Hepatic stellate cell (primary cell): Measurements from ENCODE around the gene RDM1.

ENCODE experiments used
- DNase-seq: peaks from one replicate; pipeline ENCODE4 v3.0.0; 2011; ENCODE audit warnings: low spot score

Gene RDM1

DNA sequence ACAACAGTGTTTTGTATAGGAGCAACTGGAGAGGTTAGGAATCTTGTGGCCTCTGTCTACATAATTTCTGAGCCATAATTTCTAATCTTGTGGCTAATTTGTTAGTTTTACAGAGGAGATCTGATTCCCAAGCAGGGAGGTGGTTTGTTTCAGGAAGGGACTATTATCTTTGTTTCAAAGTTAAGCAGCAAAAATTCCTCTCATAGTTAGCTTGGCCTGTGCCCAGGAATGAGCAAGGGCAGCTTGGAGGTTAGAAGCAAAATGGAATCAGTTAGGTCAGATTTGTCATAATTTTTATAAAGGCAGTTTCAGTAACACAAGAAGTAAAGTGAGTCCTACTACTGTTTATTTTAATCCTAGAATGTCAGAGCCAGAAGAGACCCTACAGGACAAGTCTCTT, 2.0 kb upstream of the RDM1 start:
- no peak for DNase-seq

DNA sequence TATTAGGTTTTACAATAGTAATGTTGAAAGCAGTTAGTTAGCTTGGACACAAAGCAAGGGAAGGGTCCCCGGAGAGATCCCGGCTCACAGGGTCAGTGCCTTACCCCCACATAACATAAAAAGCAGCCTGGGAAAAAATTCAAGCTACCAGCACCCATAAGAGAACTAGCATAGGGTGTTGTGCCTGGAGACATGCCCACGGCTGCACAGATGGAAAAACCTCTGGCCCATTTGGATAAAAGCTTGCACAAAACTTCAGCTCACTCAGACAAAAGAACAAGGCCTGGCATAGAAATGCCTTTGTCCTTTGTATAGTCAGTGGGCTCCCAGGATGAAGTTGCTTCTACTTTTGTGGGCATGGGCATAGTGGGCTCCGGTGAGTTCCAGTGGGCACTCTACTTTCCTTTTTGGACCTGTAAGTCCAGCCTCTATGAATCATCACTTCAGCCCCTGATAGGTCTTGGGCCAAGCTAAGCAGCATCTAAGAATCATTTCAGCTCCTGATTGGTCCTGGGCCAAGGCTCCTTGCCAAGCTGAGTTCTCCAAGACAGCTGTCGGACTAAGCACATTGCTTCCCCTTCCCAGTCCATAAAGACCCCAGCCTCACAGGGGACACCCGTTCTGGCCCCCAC, 1.3 kb upstream of the RDM1 start:
- DNase-seq = peak; percentile 19

- no peak for DNase-seq
Measured at GRCh38 chr17:35927714-35928113, 2.9 kb downstream of the RDM1 start.

- no peak for DNase-seq
Measured at GRCh38 chr17:35923609-35924114, 6.9 kb downstream of the RDM1 start.

GRCh38 chr17:35920229-35920628, 10.3 kb downstream of the RDM1 start:
- no peak for DNase-seq

- no peak for DNase-seq
Measured at GRCh38 chr17:35918665-35919064, 11.9 kb downstream of the RDM1 start.

GRCh38 chr17:35917519-35918213, 12.9 kb downstream of the RDM1 start:
- DNase-seq = no peak

- no peak for DNase-seq
Measured at GRCh38 chr17:35915153-35915964, 15.2 kb downstream of the RDM1 start.

DNA sequence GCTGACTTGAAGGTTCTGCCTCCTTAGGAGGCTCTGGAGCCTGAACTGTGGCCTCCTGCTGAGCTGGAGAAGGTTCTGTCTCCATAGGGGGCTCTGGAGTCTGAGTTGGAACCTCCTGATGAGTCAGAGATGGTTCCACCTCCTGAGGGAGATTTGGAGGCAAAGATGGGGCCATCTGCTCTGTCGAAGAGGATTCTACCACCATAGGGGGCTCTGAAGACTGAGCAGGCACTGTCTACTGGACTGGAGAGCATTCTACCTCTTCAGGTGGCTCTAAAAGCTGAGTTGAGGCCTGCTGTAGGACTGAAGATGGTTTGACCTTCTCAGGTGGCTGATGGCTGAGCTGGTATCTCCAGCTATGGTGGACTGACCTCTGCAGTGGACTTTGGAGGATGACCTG, 16.2 kb downstream of the RDM1 start:
- DNase-seq = no peak

DNA sequence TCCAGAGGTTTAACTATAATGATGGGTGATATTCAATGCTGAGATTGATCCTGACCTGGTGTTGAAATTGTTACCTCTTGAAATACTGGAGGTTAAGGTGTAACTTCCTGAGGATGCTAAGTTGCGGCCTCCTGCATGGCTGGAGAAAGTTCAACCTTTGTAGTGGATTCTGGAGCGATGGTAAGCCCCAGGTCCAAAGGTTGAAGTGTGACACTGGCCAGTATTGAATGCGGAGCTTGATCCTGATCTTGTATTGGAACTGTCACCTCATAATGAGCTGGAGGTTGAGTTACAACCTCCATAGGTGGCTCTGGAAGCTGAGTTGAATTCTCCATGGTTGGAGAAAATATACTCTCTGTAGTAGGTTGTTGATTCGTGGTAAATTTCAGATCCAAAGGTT, 17.0 kb downstream of the RDM1 start:
- no peak for DNase-seq

DNA sequence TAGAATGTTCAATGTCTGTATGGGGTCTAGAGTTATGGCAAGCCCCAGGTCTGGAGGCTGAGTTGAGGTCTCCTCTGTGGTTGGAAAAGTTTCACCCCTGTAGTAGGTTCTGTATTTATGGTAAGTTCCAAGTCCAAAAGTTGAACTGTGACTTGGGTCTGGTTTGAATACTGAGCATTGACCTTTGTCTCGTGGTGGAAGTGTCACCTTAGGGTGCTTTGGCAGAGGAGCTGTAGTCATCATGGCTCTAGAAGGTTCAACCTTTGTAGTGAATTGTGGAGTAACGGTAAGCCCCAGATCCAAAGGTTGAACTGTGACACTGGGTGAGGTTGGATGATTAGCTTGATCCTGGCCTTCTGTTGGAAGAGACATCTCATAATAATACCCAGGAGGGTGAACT, 17.6 kb downstream of the RDM1 start:
- DNase-seq = no peak

DNA sequence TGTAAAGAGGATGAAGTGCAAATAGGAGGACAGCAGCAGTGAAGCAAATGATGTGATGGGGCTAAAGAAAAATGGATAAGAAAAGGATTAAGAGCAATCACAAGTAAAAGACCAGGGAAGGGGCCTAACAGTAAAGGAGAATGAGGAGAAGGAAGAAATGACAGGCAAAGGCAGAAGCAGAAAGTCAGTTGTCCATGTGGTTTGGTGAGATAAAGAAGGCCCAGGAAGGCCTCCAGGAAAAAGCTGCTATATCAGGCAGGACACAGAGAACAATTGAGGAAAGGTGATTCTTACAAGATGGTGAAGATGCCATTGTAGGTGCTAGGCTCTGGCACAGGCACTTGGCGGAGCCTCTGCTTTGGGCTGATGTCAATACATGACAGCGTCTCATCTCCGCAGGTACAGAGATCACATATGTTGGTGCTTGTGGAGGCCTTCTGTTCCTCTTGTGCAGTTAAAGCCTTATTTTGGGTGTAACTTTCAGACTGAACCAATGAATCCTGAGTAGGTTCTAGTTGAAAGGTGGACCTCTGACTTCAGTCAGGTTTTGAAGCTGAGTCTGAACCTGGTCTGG, 18.1 kb downstream of the RDM1 start:
- DNase-seq = no peak

DNA sequence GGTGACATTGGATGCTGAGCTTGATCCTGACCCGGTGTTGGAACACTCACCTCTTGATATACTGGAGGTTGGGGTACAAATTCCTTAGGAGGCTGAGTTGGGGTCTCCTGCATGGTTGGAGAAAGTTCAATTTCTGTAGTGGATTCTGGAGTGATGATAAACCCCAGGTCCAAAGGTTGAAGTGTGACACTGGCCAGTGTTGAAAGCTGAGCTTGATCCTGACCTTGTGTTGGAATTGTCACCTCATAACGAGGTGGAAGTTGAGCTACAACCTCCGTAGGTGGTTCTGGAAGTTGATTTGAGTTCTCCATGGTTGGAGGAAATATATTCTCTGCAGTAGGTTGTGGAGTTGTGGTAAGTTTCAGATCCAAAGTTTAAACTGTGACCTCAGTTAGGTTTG, 21.2 kb downstream of the RDM1 start:
- no peak for DNase-seq

DNA sequence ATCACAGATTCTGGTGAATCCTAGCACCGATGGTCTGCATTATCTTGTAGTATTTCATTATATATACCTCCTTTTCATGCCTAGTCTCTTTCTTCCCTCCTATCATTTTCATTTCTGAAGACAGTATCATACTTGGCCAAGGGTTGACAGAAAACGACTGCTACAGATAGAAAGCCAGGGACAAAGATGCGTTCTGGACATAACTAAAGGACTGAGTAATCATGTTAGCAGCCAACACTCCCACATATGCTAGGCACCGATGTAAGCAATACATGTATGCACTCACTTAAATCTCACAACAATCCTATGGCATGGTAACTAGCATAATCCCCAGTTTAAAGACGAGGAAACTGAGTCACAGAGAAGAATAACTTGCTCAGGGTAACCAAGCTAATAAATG, 22.9 kb downstream of the RDM1 start:
- no peak for DNase-seq

- no peak for DNase-seq
Measured at GRCh38 chr17:35906926-35907637, 23.5 kb downstream of the RDM1 start.

GRCh38 chr17:35906191-35906925, 24.2 kb downstream of the RDM1 start:
- DNase-seq = no peak

GRCh38 chr17:35903451-35903850, 27.1 kb downstream of the RDM1 start:
- DNase-seq = no peak

- DNase-seq = no peak
Measured at GRCh38 chr17:35901631-35902175, 28.9 kb downstream of the RDM1 start.

- peak; percentile 24 for DNase-seq
Measured at GRCh38 chr17:35900708-35901480, 29.7 kb downstream of the RDM1 start.

DNA sequence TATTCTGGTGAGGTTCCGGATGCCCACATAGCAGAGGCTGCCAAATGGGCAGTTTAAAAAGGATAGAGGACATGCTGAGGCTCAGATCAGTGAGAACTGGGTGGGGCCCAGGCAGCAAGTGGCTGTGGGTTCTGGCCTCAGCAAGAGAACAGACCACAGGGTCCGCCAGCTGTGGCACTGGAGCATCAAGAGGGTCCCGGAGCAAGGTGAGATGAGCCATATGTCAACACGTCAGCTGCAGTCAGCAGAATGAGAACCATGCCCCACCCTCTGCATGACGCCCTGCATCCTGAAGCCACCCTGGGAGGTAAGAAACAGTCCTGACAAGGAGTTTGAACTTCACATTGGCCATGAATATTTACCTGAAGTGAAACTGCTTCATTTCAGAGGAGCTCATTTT, 30.3 kb downstream of the RDM1 start:
- no peak for DNase-seq
